GM12878 (cell line): ENCODE measurements around the gene PI4KB.

ENCODE experiments used
- CHD1 ChIP-seq: IDR thresholded peaks from 2 replicates; pipeline ENCODE4 v1.6.1; 2012; ENCODE audit warnings: low read depth, low read length, improper control_type of control experiment
- CTCF ChIP-seq, 3 experiments: IDR thresholded peaks in 2 of 3; conservative IDR thresholded peaks in 1 of 3; 2 replicates each; pipeline ENCODE4 v1.5.1; 2011; ENCODE audit warnings: low read depth in 3 of 3, low read length in 3 of 3, mild to moderate bottlenecking in 3 of 3, control low read depth in 2 of 3, moderate library complexity in 2 of 3, inconsistent platforms in 1 of 3, mixed read lengths in 1 of 3; ENCODE audit not compliant: control insufficient read depth in 2 of 3, insufficient read depth in 1 of 3; ENCODE audit errors: extremely low read depth in 1 of 3
- POLR2A ChIP-seq: IDR thresholded peaks from 2 replicates; pipeline ENCODE4 v1.6.1; 2011; ENCODE audit warnings: low read depth, mild to moderate bottlenecking, low read length

DNA sequence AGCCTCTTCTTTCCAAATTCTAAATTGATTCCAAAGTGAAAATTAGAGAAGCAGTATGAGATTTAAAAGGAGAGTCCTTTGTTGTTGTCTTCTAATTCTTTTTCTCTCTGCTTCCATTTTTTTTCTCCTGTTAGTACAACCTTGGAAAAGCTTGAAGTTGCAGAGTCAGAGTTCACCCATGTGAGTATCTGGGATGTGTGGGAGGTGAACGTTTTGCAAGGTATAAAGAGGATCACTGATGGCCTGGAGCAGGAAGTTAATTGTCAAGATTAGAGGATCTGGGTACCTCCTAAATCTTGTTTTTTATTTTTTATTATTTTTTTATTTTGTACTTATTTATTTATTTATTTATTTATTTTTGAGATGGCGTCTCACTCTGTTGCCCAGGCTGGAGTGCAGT lies 80.4 kb downstream of the PI4KB start:
- no peak for TF ChIP-seq POLR2A
- TF ChIP-seq CTCF (IDR thresholded peaks at IDR 0.05 in 2 of 3, conservative IDR thresholded peaks at IDR 0.05 in 1 of 3; ENCODE audit: control insufficient read depth in 2 of 3, extremely low read depth in 1 of 3, insufficient read depth in 1 of 3, low read depth in 3 of 3, low read length in 3 of 3) = no peak
- no peak for TF ChIP-seq CHD1
